SK-N-SH treated with all-trans-retinoic acid at 6 μM for 48 hours (cell line): ENCODE data around the gene ALAS1.

Source experiments
- ATAC-seq: fragments of 200-7000 bp; cut with Tn5 transposase; 3 replicates; pipeline ENCODE4 v1.9.1; 2020; ENCODE audit warnings: mild to moderate bottlenecking, moderate library complexity
- CSDC2 ChIP-seq: fragments of 250-450 bp; sonication (Bioruptor Pico); IDR thresholded peaks from 2 replicates; pipeline ENCODE4 v1.5.0; 2020; ENCODE audit warnings: mild to moderate bottlenecking, moderate library complexity
- ESRRG ChIP-seq: fragments of 250-450 bp; sonication (Bioruptor Pico); IDR thresholded peaks from 2 replicates; pipeline ENCODE4 v1.6.1; 2021; ENCODE audit warnings: mild to moderate bottlenecking
- GLIS3 ChIP-seq: fragments of 250-450 bp; sonication (Bioruptor Pico); IDR thresholded peaks from 2 replicates; pipeline ENCODE4 v1.5.0; 2020; ENCODE audit warnings: mild to moderate bottlenecking, moderate library complexity
- RARB ChIP-seq: fragments of 250-450 bp; sonication (Bioruptor Pico); IDR thresholded peaks from 2 replicates; pipeline ENCODE4 v1.8.0; 2021; ENCODE audit warnings: mild to moderate bottlenecking, moderate library complexity
- SNAI2 ChIP-seq: fragments of 250-450 bp; sonication (Bioruptor Pico); IDR thresholded peaks from 2 replicates; pipeline ENCODE4 v1.5.0; 2020; ENCODE audit warnings: mild to moderate bottlenecking, moderate library complexity
- TCF4 ChIP-seq: fragments of 250-450 bp; sonication (Bioruptor Pico); IDR thresholded peaks from 2 replicates; pipeline ENCODE4 v1.8.0; 2021; ENCODE audit warnings: mild to moderate bottlenecking, moderate library complexity, borderline replicate concordance
- TOX ChIP-seq: fragments of 250-450 bp; sonication (Bioruptor Pico); IDR thresholded peaks from 2 replicates; pipeline ENCODE4 v1.8.0; 2021; ENCODE audit warnings: mild to moderate bottlenecking, moderate library complexity, borderline replicate concordance
- ZC3H10 ChIP-seq: fragments of 250-450 bp; sonication (Bioruptor Pico); IDR thresholded peaks from 2 replicates; pipeline ENCODE4 v1.5.1; 2021; ENCODE audit warnings: mild to moderate bottlenecking, moderate library complexity
- ZFP30 ChIP-seq: fragments of 450-650 bp; formaldehyde crosslinking; IDR thresholded peaks from 2 replicates; pipeline ENCODE4 v1.5.0; 2022; ENCODE audit warnings: mild to moderate bottlenecking, moderate library complexity
- ZNF565 ChIP-seq: fragments of 450-650 bp; formaldehyde crosslinking; conservative IDR thresholded peaks from 2 replicates; pipeline ENCODE4 v1.5.0; 2020; ENCODE audit warnings: low read depth, mild to moderate bottlenecking, moderate library complexity
- ZNF70 ChIP-seq: fragments of 450-650 bp; formaldehyde crosslinking; IDR thresholded peaks from 2 replicates; pipeline ENCODE4 v1.5.0; 2020; ENCODE audit warnings: mild to moderate bottlenecking, moderate library complexity
- ZNF8 ChIP-seq: fragments of 450-650 bp; formaldehyde crosslinking; IDR thresholded peaks from 2 replicates; pipeline ENCODE4 v1.5.0; 2020; ENCODE audit warnings: mild to moderate bottlenecking, moderate library complexity
- TF ChIP-seq, protein P1 (sequence below): fragments of 250-450 bp; sonication (Bioruptor Pico); IDR thresholded peaks from 2 replicates; pipeline ENCODE4 v1.8.0; 2020; ENCODE audit warnings: mild to moderate bottlenecking, moderate library complexity, borderline replicate concordance
- TF ChIP-seq, protein P2 (sequence below): fragments of 250-450 bp; sonication (Bioruptor Pico); IDR thresholded peaks from 2 replicates; pipeline ENCODE4 v1.5.1; 2021; ENCODE audit warnings: mild to moderate bottlenecking, moderate library complexity
- TF ChIP-seq, protein P3 (sequence below): fragments of 250-450 bp; sonication (Bioruptor Pico); IDR thresholded peaks from 2 replicates; pipeline ENCODE4 v1.5.1; 2020; ENCODE audit warnings: low read depth, mild to moderate bottlenecking, moderate library complexity
- TF ChIP-seq, protein P4 (sequence below): fragments of 250-450 bp; sonication (Bioruptor Pico); IDR thresholded peaks from 2 replicates; pipeline ENCODE4 v1.8.0; 2021; ENCODE audit warnings: low read depth, mild to moderate bottlenecking, moderate library complexity, borderline replicate concordance
- TF ChIP-seq, protein P5 (sequence below): fragments of 250-450 bp; sonication (Bioruptor Pico); IDR thresholded peaks from 2 replicates; pipeline ENCODE4 v1.5.0; 2020; ENCODE audit warnings: mild to moderate bottlenecking, moderate library complexity

The ALAS1 gene

DNA sequence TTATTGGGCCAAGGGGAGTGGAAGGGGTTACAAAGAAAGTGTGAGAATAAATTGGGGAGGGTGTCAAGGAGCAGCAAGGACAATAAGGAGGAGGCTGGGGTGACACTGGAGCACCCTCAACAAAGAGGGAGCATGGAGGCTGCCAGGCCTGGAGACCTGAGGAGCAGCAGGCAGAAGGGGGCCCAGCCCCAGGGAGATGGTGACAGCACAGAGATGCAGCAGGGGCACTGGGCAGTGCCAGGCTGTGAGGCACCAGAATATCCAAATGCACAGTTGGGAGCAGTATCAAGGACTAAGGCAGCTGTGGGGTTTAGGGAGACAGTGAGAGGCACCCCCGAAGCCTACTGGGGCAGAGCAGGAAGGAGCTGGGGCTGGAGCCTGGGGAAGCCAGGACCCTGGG, 19.4 kb upstream of the ALAS1 start:
- TF ChIP-seq SNAI2 (CRISPR knock-in tag) (no peak), ZC3H10 (CRISPR knock-in tag) (no peak), TOX (no peak)
- TF ChIP-seq, protein P1, sequence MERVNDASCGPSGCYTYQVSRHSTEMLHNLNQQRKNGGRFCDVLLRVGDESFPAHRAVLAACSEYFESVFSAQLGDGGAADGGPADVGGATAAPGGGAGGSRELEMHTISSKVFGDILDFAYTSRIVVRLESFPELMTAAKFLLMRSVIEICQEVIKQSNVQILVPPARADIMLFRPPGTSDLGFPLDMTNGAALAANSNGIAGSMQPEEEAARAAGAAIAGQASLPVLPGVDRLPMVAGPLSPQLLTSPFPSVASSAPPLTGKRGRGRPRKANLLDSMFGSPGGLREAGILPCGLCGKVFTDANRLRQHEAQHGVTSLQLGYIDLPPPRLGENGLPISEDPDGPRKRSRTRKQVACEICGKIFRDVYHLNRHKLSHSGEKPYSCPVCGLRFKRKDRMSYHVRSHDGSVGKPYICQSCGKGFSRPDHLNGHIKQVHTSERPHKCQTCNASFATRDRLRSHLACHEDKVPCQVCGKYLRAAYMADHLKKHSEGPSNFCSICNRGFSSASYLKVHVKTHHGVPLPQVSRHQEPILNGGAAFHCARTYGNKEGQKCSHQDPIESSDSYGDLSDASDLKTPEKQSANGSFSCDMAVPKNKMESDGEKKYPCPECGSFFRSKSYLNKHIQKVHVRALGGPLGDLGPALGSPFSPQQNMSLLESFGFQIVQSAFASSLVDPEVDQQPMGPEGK (CRISPR knock-in tag), result no peak
- TF ChIP-seq, protein P2, sequence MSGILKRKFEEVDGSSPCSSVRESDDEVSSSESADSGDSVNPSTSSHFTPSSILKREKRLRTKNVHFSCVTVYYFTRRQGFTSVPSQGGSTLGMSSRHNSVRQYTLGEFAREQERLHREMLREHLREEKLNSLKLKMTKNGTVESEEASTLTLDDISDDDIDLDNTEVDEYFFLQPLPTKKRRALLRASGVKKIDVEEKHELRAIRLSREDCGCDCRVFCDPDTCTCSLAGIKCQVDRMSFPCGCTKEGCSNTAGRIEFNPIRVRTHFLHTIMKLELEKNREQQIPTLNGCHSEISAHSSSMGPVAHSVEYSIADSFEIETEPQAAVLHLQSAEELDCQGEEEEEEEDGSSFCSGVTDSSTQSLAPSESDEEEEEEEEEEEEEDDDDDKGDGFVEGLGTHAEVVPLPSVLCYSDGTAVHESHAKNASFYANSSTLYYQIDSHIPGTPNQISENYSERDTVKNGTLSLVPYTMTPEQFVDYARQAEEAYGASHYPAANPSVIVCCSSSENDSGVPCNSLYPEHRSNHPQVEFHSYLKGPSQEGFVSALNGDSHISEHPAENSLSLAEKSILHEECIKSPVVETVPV, result no peak
- TF ChIP-seq, protein P3, sequence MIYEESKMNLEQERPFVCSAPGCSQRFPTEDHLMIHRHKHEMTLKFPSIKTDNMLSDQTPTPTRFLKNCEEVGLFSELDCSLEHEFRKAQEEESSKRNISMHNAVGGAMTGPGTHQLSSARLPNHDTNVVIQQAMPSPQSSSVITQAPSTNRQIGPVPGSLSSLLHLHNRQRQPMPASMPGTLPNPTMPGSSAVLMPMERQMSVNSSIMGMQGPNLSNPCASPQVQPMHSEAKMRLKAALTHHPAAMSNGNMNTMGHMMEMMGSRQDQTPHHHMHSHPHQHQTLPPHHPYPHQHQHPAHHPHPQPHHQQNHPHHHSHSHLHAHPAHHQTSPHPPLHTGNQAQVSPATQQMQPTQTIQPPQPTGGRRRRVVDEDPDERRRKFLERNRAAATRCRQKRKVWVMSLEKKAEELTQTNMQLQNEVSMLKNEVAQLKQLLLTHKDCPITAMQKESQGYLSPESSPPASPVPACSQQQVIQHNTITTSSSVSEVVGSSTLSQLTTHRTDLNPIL (CRISPR knock-in tag), result no peak
- TF ChIP-seq, protein P4, sequence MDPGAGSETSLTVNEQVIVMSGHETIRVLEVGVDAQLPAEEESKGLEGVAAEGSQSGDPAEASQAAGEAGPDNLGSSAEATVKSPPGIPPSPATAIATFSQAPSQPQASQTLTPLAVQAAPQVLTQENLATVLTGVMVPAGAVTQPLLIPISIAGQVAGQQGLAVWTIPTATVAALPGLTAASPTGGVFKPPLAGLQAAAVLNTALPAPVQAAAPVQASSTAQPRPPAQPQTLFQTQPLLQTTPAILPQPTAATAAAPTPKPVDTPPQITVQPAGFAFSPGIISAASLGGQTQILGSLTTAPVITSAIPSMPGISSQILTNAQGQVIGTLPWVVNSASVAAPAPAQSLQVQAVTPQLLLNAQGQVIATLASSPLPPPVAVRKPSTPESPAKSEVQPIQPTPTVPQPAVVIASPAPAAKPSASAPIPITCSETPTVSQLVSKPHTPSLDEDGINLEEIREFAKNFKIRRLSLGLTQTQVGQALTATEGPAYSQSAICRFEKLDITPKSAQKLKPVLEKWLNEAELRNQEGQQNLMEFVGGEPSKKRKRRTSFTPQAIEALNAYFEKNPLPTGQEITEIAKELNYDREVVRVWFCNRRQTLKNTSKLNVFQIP (CRISPR knock-in tag), result no peak
- TF ChIP-seq, protein P5, sequence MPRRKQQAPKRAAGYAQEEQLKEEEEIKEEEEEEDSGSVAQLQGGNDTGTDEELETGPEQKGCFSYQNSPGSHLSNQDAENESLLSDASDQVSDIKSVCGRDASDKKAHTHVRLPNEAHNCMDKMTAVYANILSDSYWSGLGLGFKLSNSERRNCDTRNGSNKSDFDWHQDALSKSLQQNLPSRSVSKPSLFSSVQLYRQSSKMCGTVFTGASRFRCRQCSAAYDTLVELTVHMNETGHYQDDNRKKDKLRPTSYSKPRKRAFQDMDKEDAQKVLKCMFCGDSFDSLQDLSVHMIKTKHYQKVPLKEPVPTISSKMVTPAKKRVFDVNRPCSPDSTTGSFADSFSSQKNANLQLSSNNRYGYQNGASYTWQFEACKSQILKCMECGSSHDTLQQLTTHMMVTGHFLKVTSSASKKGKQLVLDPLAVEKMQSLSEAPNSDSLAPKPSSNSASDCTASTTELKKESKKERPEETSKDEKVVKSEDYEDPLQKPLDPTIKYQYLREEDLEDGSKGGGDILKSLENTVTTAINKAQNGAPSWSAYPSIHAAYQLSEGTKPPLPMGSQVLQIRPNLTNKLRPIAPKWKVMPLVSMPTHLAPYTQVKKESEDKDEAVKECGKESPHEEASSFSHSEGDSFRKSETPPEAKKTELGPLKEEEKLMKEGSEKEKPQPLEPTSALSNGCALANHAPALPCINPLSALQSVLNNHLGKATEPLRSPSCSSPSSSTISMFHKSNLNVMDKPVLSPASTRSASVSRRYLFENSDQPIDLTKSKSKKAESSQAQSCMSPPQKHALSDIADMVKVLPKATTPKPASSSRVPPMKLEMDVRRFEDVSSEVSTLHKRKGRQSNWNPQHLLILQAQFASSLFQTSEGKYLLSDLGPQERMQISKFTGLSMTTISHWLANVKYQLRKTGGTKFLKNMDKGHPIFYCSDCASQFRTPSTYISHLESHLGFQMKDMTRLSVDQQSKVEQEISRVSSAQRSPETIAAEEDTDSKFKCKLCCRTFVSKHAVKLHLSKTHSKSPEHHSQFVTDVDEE, result no peak
- ATAC-seq, result no peak

DNA sequence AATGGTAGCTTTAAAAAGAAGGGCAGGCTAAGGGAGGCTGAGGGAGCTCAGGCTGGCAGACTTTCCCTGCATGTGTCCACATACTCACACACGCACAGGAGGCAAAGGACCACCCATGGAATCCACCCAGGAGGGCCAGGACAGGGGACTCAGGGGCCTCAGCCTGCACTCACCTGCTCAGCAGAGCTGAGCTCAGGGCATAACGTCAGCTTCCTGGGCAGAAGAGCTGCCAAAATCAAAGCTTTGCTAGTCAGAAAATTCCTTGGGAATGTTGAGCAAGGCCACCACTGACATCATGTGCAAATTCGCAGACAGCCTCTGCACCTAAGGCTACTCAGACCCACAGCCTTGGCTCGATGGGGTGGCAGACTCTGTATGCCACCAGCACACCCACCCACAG, 16.4 kb upstream of the ALAS1 start:
- ATAC-seq, result no peak; the same call in 2 of the 3 replicates
- TF ChIP-seq ZFP30 (CRISPR knock-in tag) (no peak), TOX (no peak), ZNF565 (no peak), ZNF70 (CRISPR knock-in tag) (no peak), ZNF8 (CRISPR knock-in tag) (no peak), ESRRG (no peak), CSDC2 (CRISPR knock-in tag) (no peak), GLIS3 (no peak), TCF4 (no peak), RARB (CRISPR knock-in tag) (no peak)
- TF ChIP-seq, protein P1 (CRISPR knock-in tag), result no peak
- TF ChIP-seq, protein P3 (CRISPR knock-in tag), result no peak
- TF ChIP-seq, protein P2, result no peak
- TF ChIP-seq, protein P5, result no peak
